Liver (tissue), 9 donors: Measurements from ENCODE around the gene DPM3. TPM values are rescaled to one million over a fixed set of nuclear protein-coding genes. Genes with fewer than 3 reads are reported as not detected.

ENCODE experiments used
- DNase-seq: peaks from one replicate; pipeline ENCODE4 v3.0.0-alpha.2; 2017; ENCODE audit warnings: low spot score
- H3K27ac ChIP-seq, 2 donors: one replicate each; pipeline ENCODE4 v1.7.0; 2013; ENCODE audit warnings: inconsistent platforms in 2 of 2, low read length in 2 of 2, control low read depth in 1 of 2, low read depth in 1 of 2, mild to moderate bottlenecking in 1 of 2
- H3K27me3 ChIP-seq, 4 donors: one replicate each; pipeline versions ENCODE4 v1.6.1 to v1.7.0; 2013; ENCODE audit warnings: low read length in 3 of 4, inconsistent platforms in 1 of 4, mild to moderate bottlenecking in 1 of 4, moderate library complexity in 1 of 4; ENCODE audit not compliant: control insufficient read depth in 4 of 4, insufficient read depth in 4 of 4
- H3K36me3 ChIP-seq, 4 donors: one replicate each; pipeline versions ENCODE4 v1.6.1 to v1.7.0; 2013; ENCODE audit warnings: low read length in 3 of 4, mild to moderate bottlenecking in 3 of 4, low read depth in 1 of 4, moderate library complexity in 1 of 4; ENCODE audit not compliant: control insufficient read depth in 4 of 4, insufficient read depth in 3 of 4
- H3K4me1 ChIP-seq, 4 donors: one replicate each; pipeline versions ENCODE4 v1.6.1 to v1.7.0; 2013; ENCODE audit warnings: low read length in 3 of 4, mild to moderate bottlenecking in 3 of 4, moderate library complexity in 1 of 4; ENCODE audit not compliant: control insufficient read depth in 4 of 4, insufficient read depth in 4 of 4
- H3K4me3 ChIP-seq, 3 donors: one replicate each; pipeline versions ENCODE4 v1.6.1 to v1.7.0; 2013; ENCODE audit warnings: low read length in 3 of 3, control low read depth in 1 of 3, low read depth in 1 of 3, mild to moderate bottlenecking in 1 of 3
- H3K9ac ChIP-seq, 2 donors: one replicate each; pipeline ENCODE4 v1.7.0; 2013; ENCODE audit warnings: low read length in 2 of 2, mild to moderate bottlenecking in 2 of 2, moderate library complexity in 2 of 2, control low read depth in 1 of 2, low read depth in 1 of 2
- H3K9me3 ChIP-seq, 4 donors: one replicate each; pipeline versions ENCODE4 v1.6.1 to v1.7.0; 2013; ENCODE audit warnings: low read length in 3 of 4; ENCODE audit not compliant: control insufficient read depth in 4 of 4
- EGR1 ChIP-seq, 2 donors: IDR thresholded peaks; 2 replicates each; pipeline ENCODE4 v1.6.1; 2016 to 2018; ENCODE audit warnings: antibody characterized with exemption in 2 of 2, low read depth in 2 of 2
- FOXA1 ChIP-seq: IDR thresholded peaks from 2 replicates; pipeline ENCODE4 v1.6.1; 2016; ENCODE audit warnings: antibody characterized with exemption
- FOXA2 ChIP-seq: IDR thresholded peaks from 2 replicates; pipeline ENCODE4 v1.6.1; 2016; ENCODE audit warnings: antibody characterized with exemption
- GABPA ChIP-seq, 2 donors: IDR thresholded peaks in 1 of 2; conservative IDR thresholded peaks in 1 of 2; 2 replicates each; pipeline ENCODE4 v1.6.1; 2016; ENCODE audit warnings: antibody characterized with exemption in 2 of 2, mild to moderate bottlenecking in 1 of 2, moderate library complexity in 1 of 2
- HNF4A ChIP-seq, 2 donors: conservative IDR thresholded peaks; 2 replicates each; pipeline ENCODE4 v1.6.1; 2016; ENCODE audit warnings: antibody characterized with exemption in 2 of 2, mild to moderate bottlenecking in 2 of 2
- HNF4G ChIP-seq: IDR thresholded peaks from 2 replicates; pipeline ENCODE4 v1.6.1; 2016; ENCODE audit warnings: antibody characterized with exemption
- JUND ChIP-seq, 2 donors: IDR thresholded peaks; 2 replicates each; pipeline ENCODE4 v1.6.1; 2016; ENCODE audit warnings: antibody characterized with exemption in 2 of 2
- NR2F2 ChIP-seq: IDR thresholded peaks from 2 replicates; pipeline ENCODE4 v1.6.1; 2016; ENCODE audit warnings: antibody characterized with exemption
- RAD21 ChIP-seq, 2 donors: IDR thresholded peaks; 2 replicates each; pipeline ENCODE4 v1.6.1; 2016; ENCODE audit warnings: antibody characterized with exemption in 2 of 2, mild to moderate bottlenecking in 2 of 2
- REST ChIP-seq: IDR thresholded peaks from 2 replicates; pipeline ENCODE4 v1.6.1; 2016; ENCODE audit warnings: antibody characterized with exemption, mild to moderate bottlenecking
- RXRA ChIP-seq, 2 donors: IDR thresholded peaks; 2 replicates each; pipeline ENCODE4 v1.6.1; 2017 to 2018; ENCODE audit warnings: antibody characterized with exemption in 2 of 2, mild to moderate bottlenecking in 1 of 2
- SP1 ChIP-seq: IDR thresholded peaks from 2 replicates; pipeline ENCODE4 v1.6.1; 2018; ENCODE audit warnings: antibody characterized with exemption, mild to moderate bottlenecking
- TAF1 ChIP-seq: conservative IDR thresholded peaks from 2 replicates; pipeline ENCODE4 v1.6.1; 2016; ENCODE audit warnings: antibody characterized with exemption, mild to moderate bottlenecking
- YY1 ChIP-seq: IDR thresholded peaks from 2 replicates; pipeline ENCODE4 v1.6.1; 2016; ENCODE audit warnings: antibody characterized with exemption, mild to moderate bottlenecking
- ZBTB33 ChIP-seq: IDR thresholded peaks from 2 replicates; pipeline ENCODE4 v1.6.1; 2016; ENCODE audit warnings: antibody characterized with exemption
- WGBS: extraction: QIAGEN DNeasy Blood & Tissue Kit; methylation state at CpG from one replicate; pipeline ENCODE4 v1.1.7; 2013; 5-methylcytosine and 5-hydroxymethylcytosine counted together
- polyA plus RNA-seq, 2 donors: library from polyadenylated mRNA; stranded (reverse) in 1 of 2; unstranded in 1 of 2; fragments of 200-250 nt in 1 of 2; fragments of >200 nt in 1 of 2; fragmentation: Nextera tagmentation in 1 of 2; extraction: Ambion mirVana in 1 of 2; gene quantifications; one replicate each; pipeline versions ENCODE4 v1.2.1 to v1.2.3, GENCODE V29; 2013 to 2015
- total RNA-seq, 2 donors: library from RNA; depleted of rRNA; stranded (reverse); fragments of >200 nt; gene quantifications; one replicate each; pipeline ENCODE4 v1.2.3, GENCODE V29; 2014
- TF ChIP-seq, protein P1 (sequence below): IDR thresholded peaks from 2 replicates; pipeline ENCODE4 v1.6.1; 2016; ENCODE audit warnings: antibody characterized with exemption
- TF ChIP-seq, protein P2 (sequence below): fragments of 150-350 bp; IDR thresholded peaks from 2 replicates; pipeline ENCODE4 v1.5.1; 2017; ENCODE audit warnings: improper control_type of control experiment, low read depth, low read length; ENCODE audit not compliant: missing input control
- TF ChIP-seq, protein P3 (sequence below): IDR thresholded peaks from 2 replicates; pipeline ENCODE4 v1.6.1; 2016; ENCODE audit warnings: antibody characterized with exemption
- donor health status: healthy.
- donor health status: healthy.
- donor health status: healthy.
- donor health status: healthy.
- donor health status: healthy.

The DPM3 gene
- total and polyA plus RNA-seq, 4 donors: 27.3 to 134 (median 69.1) TPM

DNA sequence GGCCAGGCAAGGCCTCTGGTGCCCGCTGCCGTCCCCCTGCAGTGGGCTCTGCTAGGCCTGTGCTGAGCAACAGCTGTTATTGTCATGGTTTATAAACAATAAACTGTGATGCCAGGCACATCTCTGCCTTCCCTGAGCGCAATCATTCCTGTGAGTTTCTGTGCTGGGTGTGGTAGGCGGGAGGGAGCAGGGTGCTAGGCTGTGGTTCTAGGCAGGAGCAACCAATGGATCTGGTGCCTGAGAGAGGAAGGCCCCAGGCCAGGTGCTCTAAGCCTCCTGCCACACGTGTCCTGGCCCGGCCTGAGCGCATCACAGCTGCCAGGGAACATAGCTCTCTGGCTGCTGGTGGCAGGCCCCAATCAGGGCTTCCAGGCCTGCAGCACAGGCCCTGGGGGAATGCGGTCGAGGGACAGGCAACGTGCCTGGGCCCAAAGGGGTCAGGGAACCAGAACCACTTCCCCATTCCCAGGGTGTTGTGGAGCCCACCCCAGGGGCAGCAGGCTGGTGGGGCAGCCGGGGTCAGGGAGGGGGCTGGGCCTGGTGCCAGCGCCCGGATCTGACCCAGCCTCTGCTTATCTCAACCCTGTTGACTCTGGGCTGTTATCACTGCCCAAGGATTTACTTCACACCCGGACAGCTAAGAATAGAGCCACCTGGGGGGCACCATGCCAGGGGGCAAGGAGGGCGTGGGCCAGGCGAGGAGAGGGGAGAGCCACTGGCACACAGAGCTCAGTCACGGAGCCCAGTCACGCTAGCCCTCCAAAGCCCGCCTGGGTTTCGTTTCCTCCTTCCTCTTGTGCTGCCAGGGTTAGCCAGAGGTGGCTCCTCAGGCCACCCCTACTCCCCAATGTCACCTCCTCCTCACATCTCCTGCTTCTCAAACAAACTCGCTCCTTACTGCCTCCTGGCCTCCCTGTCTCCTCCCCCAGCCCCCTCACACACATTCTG is 44.8 kb upstream of the DPM3 start:
- TF ChIP-seq HNF4A (conservative IDR thresholded peaks at IDR 0.05) (no peak), HNF4G (no peak), SP1 (no peak), REST (no peak), NR2F2 (no peak), GABPA (IDR thresholded peaks at IDR 0.05 in 1 of 2, conservative IDR thresholded peaks at IDR 0.05 in 1 of 2) (no peak), FOXA1 (no peak), JUND (IDR thresholded peaks at IDR 0.05) (no peak), YY1 (no peak), RAD21 (IDR thresholded peaks at IDR 0.05) (no peak), RXRA (IDR thresholded peaks at IDR 0.05) (no peak), ZBTB33 (no peak), TAF1 (no peak), EGR1 (IDR thresholded peaks at IDR 0.05; ENCODE audit: low read depth in 2 of 2) (no peak), FOXA2 (no peak)
- TF ChIP-seq, protein P1, sequence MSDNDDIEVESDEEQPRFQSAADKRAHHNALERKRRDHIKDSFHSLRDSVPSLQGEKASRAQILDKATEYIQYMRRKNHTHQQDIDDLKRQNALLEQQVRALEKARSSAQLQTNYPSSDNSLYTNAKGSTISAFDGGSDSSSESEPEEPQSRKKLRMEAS: no peak
- TF ChIP-seq, protein P2, sequence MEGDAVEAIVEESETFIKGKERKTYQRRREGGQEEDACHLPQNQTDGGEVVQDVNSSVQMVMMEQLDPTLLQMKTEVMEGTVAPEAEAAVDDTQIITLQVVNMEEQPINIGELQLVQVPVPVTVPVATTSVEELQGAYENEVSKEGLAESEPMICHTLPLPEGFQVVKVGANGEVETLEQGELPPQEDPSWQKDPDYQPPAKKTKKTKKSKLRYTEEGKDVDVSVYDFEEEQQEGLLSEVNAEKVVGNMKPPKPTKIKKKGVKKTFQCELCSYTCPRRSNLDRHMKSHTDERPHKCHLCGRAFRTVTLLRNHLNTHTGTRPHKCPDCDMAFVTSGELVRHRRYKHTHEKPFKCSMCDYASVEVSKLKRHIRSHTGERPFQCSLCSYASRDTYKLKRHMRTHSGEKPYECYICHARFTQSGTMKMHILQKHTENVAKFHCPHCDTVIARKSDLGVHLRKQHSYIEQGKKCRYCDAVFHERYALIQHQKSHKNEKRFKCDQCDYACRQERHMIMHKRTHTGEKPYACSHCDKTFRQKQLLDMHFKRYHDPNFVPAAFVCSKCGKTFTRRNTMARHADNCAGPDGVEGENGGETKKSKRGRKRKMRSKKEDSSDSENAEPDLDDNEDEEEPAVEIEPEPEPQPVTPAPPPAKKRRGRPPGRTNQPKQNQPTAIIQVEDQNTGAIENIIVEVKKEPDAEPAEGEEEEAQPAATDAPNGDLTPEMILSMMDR: no peak
- TF ChIP-seq, protein P3, sequence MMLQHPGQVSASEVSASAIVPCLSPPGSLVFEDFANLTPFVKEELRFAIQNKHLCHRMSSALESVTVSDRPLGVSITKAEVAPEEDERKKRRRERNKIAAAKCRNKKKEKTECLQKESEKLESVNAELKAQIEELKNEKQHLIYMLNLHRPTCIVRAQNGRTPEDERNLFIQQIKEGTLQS: no peak
- no peak for DNase-seq
- Histone ChIP-seq H3K4me1 (peaks cover 0 to 4% (median 0%) of the 10 kb centered on the region in 4 donors), H3K9me3 (no peaks in the 10 kb centered on the region), H3K36me3 (no peaks in the 10 kb centered on the region), H3K27me3 (no peaks in the 10 kb centered on the region), H3K27ac (no peak overlapping the region), H3K4me3 (no peak overlapping the region), H3K9ac (no peak overlapping the region)
- whole genome bisulfite sequencing: 56% methylated on average over 21 of the region's 21 CpGs
